GM23338 (cell line): ENCODE data around the gene ZBTB46. TPM values are rescaled to one million over a fixed set of nuclear protein-coding genes. Genes with fewer than 3 reads are reported as not detected.

Source experiments
- ATAC-seq: fragments of 200-7000 bp; cut with Tn5 transposase; 3 replicates; pipeline ENCODE4 v1.9.1; 2020
- DNase-seq: peaks from one replicate; pipeline ENCODE4 v3.0.0-alpha.2; 2015; ENCODE audit warnings: low spot score
- H2AFZ ChIP-seq: fragments of 200-600 bp; sonication (generic); 2 replicates; pipeline ENCODE4 v1.8.0; 2016; ENCODE audit warnings: antibody characterized with exemption, mild to moderate bottlenecking, moderate library complexity
- H3F3A ChIP-seq: fragments of 200-600 bp; sonication (generic); replicated peaks from 2 replicates; pipeline ENCODE4 v1.8.0; 2017; ENCODE audit warnings: antibody characterized with exemption, mixed run types, low read depth
- H3K27ac ChIP-seq: fragments of 200-600 bp; sonication (generic); 2 replicates; pipeline ENCODE4 v1.6.1; 2016; ENCODE audit warnings: low read depth
- H3K27me3 ChIP-seq: fragments of 200-600 bp; sonication (generic); 2 replicates; pipeline ENCODE4 v1.8.0; 2016; ENCODE audit warnings: mild to moderate bottlenecking, mixed run types, moderate library complexity; ENCODE audit not compliant: insufficient read depth
- H3K36me3 ChIP-seq: fragments of 200-600 bp; sonication (generic); 2 replicates; pipeline ENCODE4 v1.8.0; 2016; ENCODE audit warnings: mild to moderate bottlenecking; ENCODE audit not compliant: insufficient read depth
- H3K4me1 ChIP-seq: fragments of 200-600 bp; sonication (generic); 2 replicates; pipeline ENCODE4 v1.8.0; 2016; ENCODE audit warnings: mild to moderate bottlenecking, moderate library complexity; ENCODE audit not compliant: insufficient read depth
- H3K4me2 ChIP-seq: fragments of 200-600 bp; sonication (generic); 2 replicates; pipeline ENCODE4 v1.7.1; 2017; ENCODE audit warnings: mixed run types
- H3K4me3 ChIP-seq: fragments of 200-600 bp; sonication (generic); 2 replicates; pipeline ENCODE4 v1.6.1; 2016; ENCODE audit warnings: mixed run types
- H3K79me2 ChIP-seq: fragments of 200-600 bp; sonication (generic); replicated peaks from 2 replicates; pipeline ENCODE4 v1.8.0; 2017; ENCODE audit warnings: mild to moderate bottlenecking; ENCODE audit not compliant: insufficient read depth
- H3K9me2 ChIP-seq: fragments of 200-600 bp; sonication (generic); 2 replicates; pipeline ENCODE4 v1.8.0; 2017; ENCODE audit not compliant: insufficient read depth
- H4K20me1 ChIP-seq: fragments of 200-600 bp; sonication (generic); replicated peaks from 2 replicates; pipeline ENCODE4 v1.8.0; 2017; ENCODE audit warnings: mild to moderate bottlenecking; ENCODE audit not compliant: insufficient read depth
- H3K27ac Mint-ChIP-seq: 2 replicates; pipeline ENCODE4 v1.8.0; 2020; ENCODE audit warnings: inconsistent platforms, mild to moderate bottlenecking, moderate library complexity, mixed read lengths
- H3K27me3 Mint-ChIP-seq: 3 replicates; pipeline ENCODE4 v1.8.0; 2022; ENCODE audit warnings: low read depth, mild to moderate bottlenecking, moderate library complexity, mixed read lengths, inconsistent platforms; ENCODE audit not compliant: insufficient read depth, poor library complexity
- H3K36me3 Mint-ChIP-seq: 3 replicates; pipeline ENCODE4 v1.8.0; 2021; ENCODE audit warnings: low read depth, mild to moderate bottlenecking, inconsistent platforms, moderate library complexity, mixed read lengths
- H3K4me1 Mint-ChIP-seq: 3 replicates; pipeline ENCODE4 v1.8.0; 2020; ENCODE audit warnings: mild to moderate bottlenecking, inconsistent platforms, mixed read lengths
- H3K4me3 Mint-ChIP-seq: 3 replicates; pipeline ENCODE4 v1.8.0; 2021; ENCODE audit warnings: moderate library complexity, mild to moderate bottlenecking, inconsistent platforms, mixed read lengths
- H3K9me3 Mint-ChIP-seq: 3 replicates; pipeline ENCODE4 v1.8.0; 2020; ENCODE audit warnings: moderate library complexity, mild to moderate bottlenecking, inconsistent platforms, mixed read lengths
- CREB1 ChIP-seq: fragments of 250-450 bp; sonication (Bioruptor Pico); IDR thresholded peaks from 2 replicates; pipeline ENCODE4 v1.5.0; 2020; ENCODE audit warnings: low read depth, mild to moderate bottlenecking, moderate library complexity
- CTCF ChIP-seq, 2 experiments: fragments of 200-600 bp in 1 of 2; sonication (generic) in 1 of 2; conservative IDR thresholded peaks; 2 replicates each; pipeline versions ENCODE4 v1.5.1 to v1.6.1; 2016 to 2017; ENCODE audit warnings: antibody characterized with exemption in 2 of 2, low read depth in 2 of 2, mild to moderate bottlenecking in 2 of 2, moderate library complexity in 1 of 2
- EZH2 ChIP-seq: fragments of 200-600 bp; sonication (generic); IDR thresholded peaks from one replicate; pipeline ENCODE4 v1.8.0; 2017; ENCODE audit warnings: antibody characterized with exemption, mild to moderate bottlenecking, low read depth; ENCODE audit not compliant: unreplicated experiment
- EZH2phosphoT487 ChIP-seq: fragments of 200-600 bp; sonication (generic); IDR thresholded peaks from one replicate; pipeline ENCODE4 v1.8.1; 2018; ENCODE audit warnings: antibody characterized with exemption; ENCODE audit not compliant: unreplicated experiment
- JUNB ChIP-seq: IDR thresholded peaks from one replicate; pipeline ENCODE4 v1.6.1; 2016; ENCODE audit warnings: antibody characterized with exemption; ENCODE audit not compliant: unreplicated experiment
- POLR2AphosphoS5 ChIP-seq: IDR thresholded peaks from 2 replicates; pipeline ENCODE4 v1.6.1; 2016; ENCODE audit warnings: antibody characterized with exemption, low read depth
- REST ChIP-seq: IDR thresholded peaks from one replicate; pipeline ENCODE4 v1.6.1; 2018; ENCODE audit warnings: antibody characterized with exemption; ENCODE audit not compliant: unreplicated experiment
- ZNF114 ChIP-seq: fragments of 250-450 bp; sonication (Bioruptor Pico); IDR thresholded peaks from 2 replicates; pipeline ENCODE4 v1.5.0; 2020; ENCODE audit warnings: mild to moderate bottlenecking, moderate library complexity
- ZNF331 ChIP-seq: fragments of 250-450 bp; sonication (Bioruptor Pico); IDR thresholded peaks from 2 replicates; pipeline ENCODE4 v1.5.0; 2020; ENCODE audit warnings: low read depth, mild to moderate bottlenecking, moderate library complexity
- ZNF462 ChIP-seq: fragments of 250-450 bp; sonication (Bioruptor Pico); IDR thresholded peaks from 2 replicates; pipeline ENCODE4 v1.5.0; 2020; ENCODE audit warnings: mild to moderate bottlenecking, moderate library complexity
- polyA plus RNA-seq: library from polyadenylated mRNA; unstranded; fragments of >200 nt; fragmentation: Nextera tagmentation; extraction: Ambion mirVana; gene quantifications from 2 replicates; pipeline ENCODE4 v1.2.1, GENCODE V29; 2016
- total RNA-seq: library from RNA; depleted of rRNA; stranded (reverse); fragments of >200 nt; shearing (Covaris generic); gene quantifications from 2 replicates; pipeline ENCODE4 v1.2.3, GENCODE V29; 2014

Gene ZBTB46
- total and polyA plus RNA-seq, 2 experiments from 2014 or later = 3.2 to 26.9 TPM

- H3K4me2 ChIP-seq = peak overlapping the region; percentile 88
- H3K36me3 ChIP-seq = no peaks in the 10 kb centered on the region
- peak overlapping the region; percentile 55 for H3K4me3 ChIP-seq
- no peaks in the 10 kb centered on the region for H4K20me1 ChIP-seq
- no peaks in the 10 kb centered on the region for H3K27me3 ChIP-seq
- no peak for TF ChIP-seq EZH2phosphoT487
- peak; percentile 48 for TF ChIP-seq POLR2AphosphoS5
- H3F3A ChIP-seq = peaks cover 14% of the 10 kb centered on the region
- Mint-ChIP-seq H3K36me3 (no peaks in the 10 kb centered on the region; the same call in 2 of the 3 replicates), H3K27me3 (peaks cover 17% of the 10 kb centered on the region), H3K27ac (peak overlapping the region; percentile 95), H3K4me3 (peak overlapping the region; percentile 77), H3K9me3 (no peaks in the 10 kb centered on the region), H3K4me1 (peaks cover 22% of the 10 kb centered on the region)
- peak overlapping the region; percentile 92 for H3K27ac ChIP-seq
- no peaks in the 10 kb centered on the region for H3K9me2 ChIP-seq
- ATAC-seq (peak; percentile 73), DNase-seq (peak; percentile 89)
- H3K79me2 ChIP-seq = no peaks in the 10 kb centered on the region
- H2AFZ ChIP-seq = no peak overlapping the region
- peaks cover 35% of the 10 kb centered on the region for H3K4me1 ChIP-seq
These were observed 15.2 kb upstream of the ZBTB46 start for GRCh38 chr20:63846128-63846771.

- Histone ChIP-seq H3K36me3 (no peaks in the 10 kb centered on the region), H3K27ac (no peak overlapping the region), H3K9me2 (no peaks in the 10 kb centered on the region), H3K4me3 (no peak overlapping the region), H3K4me2 (no peak overlapping the region), H3F3A (peaks cover 14% of the 10 kb centered on the region), H3K4me1 (peaks cover 35% of the 10 kb centered on the region), H4K20me1 (no peaks in the 10 kb centered on the region), H3K79me2 (no peaks in the 10 kb centered on the region), H3K27me3 (no peaks in the 10 kb centered on the region), H2AFZ (no peak overlapping the region)
- Mint-ChIP-seq H3K27ac (no peak overlapping the region), H3K4me1 (peaks cover 22% of the 10 kb centered on the region), H3K27me3 (peaks cover 15% of the 10 kb centered on the region), H3K4me3 (no peak overlapping the region), H3K36me3 (no peaks in the 10 kb centered on the region), H3K9me3 (no peaks in the 10 kb centered on the region)
- ATAC-seq (no peak), DNase-seq (no peak)
- TF ChIP-seq ZNF331 (CRISPR knock-in tag) = no peak
- no peak for TF ChIP-seq REST
- TF ChIP-seq CREB1 (CRISPR knock-in tag) = no peak
- no peak for TF ChIP-seq EZH2
- TF ChIP-seq CTCF (conservative IDR thresholded peaks at IDR 0.05; ENCODE audit: low read depth in 2 of 2) = no peak
- TF ChIP-seq ZNF114 (CRISPR knock-in tag) = no peak
- no peak for TF ChIP-seq ZNF462
- TF ChIP-seq EZH2phosphoT487 = no peak
- TF ChIP-seq JUNB = no peak
These were observed 13.5 kb upstream of the ZBTB46 start for GRCh38 chr20:63844511-63844991.
